Gastrocnemius medialis (tissue), 4 donors: ENCODE results near the gene GCA. TPM values are rescaled to one million over a fixed set of nuclear protein-coding genes. Genes with fewer than 3 reads are reported as not detected.

Experiments
- ATAC-seq, 2 donors: fragments of 150-250 bp; one replicate each; pipeline ENCODE4 v1.9.1; 2016
- DNase-seq, 2 donors: peaks; one replicate each; pipeline ENCODE4 v3.0.0-alpha.2; 2019
- H3K27ac ChIP-seq, 4 donors: fragments of 200-600 bp; sonication (generic); 1 replicate in 1 of 4; 2 replicates in 3 of 4; pipeline ENCODE4 v1.5.1; 2016 to 2018; ENCODE audit warnings: mild to moderate bottlenecking in 2 of 4, moderate library complexity in 1 of 4
- H3K27me3 ChIP-seq, 3 donors: fragments of 200-600 bp; sonication (generic) in 2 of 3; 1 replicate in 1 of 3; 2 replicates in 2 of 3; pipeline versions ENCODE4 v1.5.1 to v1.6.0; 2016 to 2019; ENCODE audit warnings: mild to moderate bottlenecking in 1 of 3, moderate library complexity in 1 of 3
- H3K36me3 ChIP-seq, 2 donors: fragments of 200-600 bp; sonication (generic) in 1 of 2; one replicate each; pipeline ENCODE4 v1.5.1; 2017 to 2018
- H3K4me1 ChIP-seq, 2 donors: fragments of 200-600 bp; sonication (generic) in 1 of 2; one replicate each; pipeline ENCODE4 v1.5.1; 2016 to 2017; ENCODE audit warnings: mild to moderate bottlenecking in 2 of 2
- H3K4me3 ChIP-seq, 4 donors: fragments of 200-600 bp; sonication (generic) in 3 of 4; 1 replicate in 1 of 4; 2 replicates in 3 of 4; pipeline ENCODE4 v1.5.1; 2016 to 2019; ENCODE audit warnings: mild to moderate bottlenecking in 2 of 4
- H3K9me3 ChIP-seq, 3 donors: fragments of 200-600 bp; sonication (generic) in 2 of 3; 1 replicate in 1 of 3; 2 replicates in 2 of 3; pipeline ENCODE4 v1.5.1; 2016 to 2019
- POLR2A ChIP-seq, 2 donors: fragments of 450-650 bp; IDR thresholded peaks; one replicate each; pipeline ENCODE4 v1.6.1; 2017; ENCODE audit warnings: antibody characterized with exemption in 2 of 2, mild to moderate bottlenecking in 2 of 2, moderate library complexity in 2 of 2
- in situ Hi-C, 4 donors: fragments of 200-750 bp; cut with MboI; loops; one replicate each; pipeline versions ENCODE4 v1.15.0 to v1.8.0; 2017; ENCODE audit warnings: low sequenced_read_pairs in 4 of 4
- intact Hi-C: fragments of 100-400 bp; cut with DNase I; formaldehyde crosslinking; loops from one replicate; pipeline ENCODE4 v1.15.1; 2023; ENCODE audit warnings: low total_unique reads
- total RNA-seq, 4 donors: library from RNA; depleted of rRNA; stranded (reverse); fragments of >200 nt; gene quantifications; one replicate each; pipeline versions ENCODE4 v1.1.0 to v1.2.3, GENCODE V29; 2016
- TF ChIP-seq, protein P1 (sequence below), 5 experiments: fragments of 450-650 bp in 3 of 5; fragments of 200-600 bp in 2 of 5; sonication (generic) in 2 of 5; IDR thresholded peaks in 4 of 5; conservative IDR thresholded peaks in 1 of 5; 1 replicate in 4 of 5; 2 replicates in 1 of 5; pipeline ENCODE4 v1.5.1; 2016 to 2019; ENCODE audit warnings: antibody characterized with exemption in 5 of 5, mild to moderate bottlenecking in 3 of 5, moderate library complexity in 3 of 5

Gene GCA
- total RNA-seq, 4 donors from 2014 or later = 3.7 to 12.0 (median 6.2) TPM

- no peak for DNase-seq
- Histone ChIP-seq H3K27ac (no peak overlapping the region), H3K4me3 (no peak overlapping the region), H3K27me3 (no peaks in the 10 kb centered on the region), H3K4me1 (peaks cover 0 to 6% of the 10 kb centered on the region in 2 donors), H3K9me3 (no peaks in the 10 kb centered on the region), H3K36me3 (no peaks in the 10 kb centered on the region)
- no peak for ATAC-seq
- intact Hi-C loops = no loop called here
- no peak for TF ChIP-seq POLR2A (IDR thresholded peaks at IDR 0.05)
- TF ChIP-seq, protein P1, sequence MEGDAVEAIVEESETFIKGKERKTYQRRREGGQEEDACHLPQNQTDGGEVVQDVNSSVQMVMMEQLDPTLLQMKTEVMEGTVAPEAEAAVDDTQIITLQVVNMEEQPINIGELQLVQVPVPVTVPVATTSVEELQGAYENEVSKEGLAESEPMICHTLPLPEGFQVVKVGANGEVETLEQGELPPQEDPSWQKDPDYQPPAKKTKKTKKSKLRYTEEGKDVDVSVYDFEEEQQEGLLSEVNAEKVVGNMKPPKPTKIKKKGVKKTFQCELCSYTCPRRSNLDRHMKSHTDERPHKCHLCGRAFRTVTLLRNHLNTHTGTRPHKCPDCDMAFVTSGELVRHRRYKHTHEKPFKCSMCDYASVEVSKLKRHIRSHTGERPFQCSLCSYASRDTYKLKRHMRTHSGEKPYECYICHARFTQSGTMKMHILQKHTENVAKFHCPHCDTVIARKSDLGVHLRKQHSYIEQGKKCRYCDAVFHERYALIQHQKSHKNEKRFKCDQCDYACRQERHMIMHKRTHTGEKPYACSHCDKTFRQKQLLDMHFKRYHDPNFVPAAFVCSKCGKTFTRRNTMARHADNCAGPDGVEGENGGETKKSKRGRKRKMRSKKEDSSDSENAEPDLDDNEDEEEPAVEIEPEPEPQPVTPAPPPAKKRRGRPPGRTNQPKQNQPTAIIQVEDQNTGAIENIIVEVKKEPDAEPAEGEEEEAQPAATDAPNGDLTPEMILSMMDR (IDR thresholded peaks at IDR 0.05 in 4 of 5, conservative IDR thresholded peaks at IDR 0.05 in 1 of 5) = no peak
- in situ Hi-C loops = no loop called here
Measured at GRCh38 chr2:162369551-162369950, 25.6 kb downstream of the GCA start.

GRCh38 chr2:162370931-162371330 lies 27.0 kb downstream of the GCA start:
- H3K27ac ChIP-seq = no peak overlapping the region
- no peak for ATAC-seq

GRCh38 chr2:162372818-162373217 lies 28.9 kb downstream of the GCA start:
- no peaks in the 10 kb centered on the region for H3K27me3 ChIP-seq
- no peaks in the 10 kb centered on the region for H3K9me3 ChIP-seq
- DNase-seq (no peak), ATAC-seq (no peak)
- TF ChIP-seq, protein P1 (IDR thresholded peaks at IDR 0.05 in 4 of 5, conservative IDR thresholded peaks at IDR 0.05 in 1 of 5) = no peak
- no peak for TF ChIP-seq POLR2A (IDR thresholded peaks at IDR 0.05)
- H3K27ac ChIP-seq = no peak overlapping the region
- in situ Hi-C loops = no loop called here
- H3K4me1 ChIP-seq = peaks cover 0 to 6% of the 10 kb centered on the region in 2 donors
- no peaks in the 10 kb centered on the region for H3K36me3 ChIP-seq
- intact Hi-C loops = no loop called here
- no peak overlapping the region for H3K4me3 ChIP-seq

More at GRCh38 chr2:162370931-162371330, 27.0 kb downstream of the GCA start:
- in situ Hi-C loops = no loop called here
- Histone ChIP-seq H3K27me3 (no peaks in the 10 kb centered on the region), H3K9me3 (no peaks in the 10 kb centered on the region), H3K36me3 (no peaks in the 10 kb centered on the region), H3K4me3 (no peak overlapping the region), H3K4me1 (peaks cover 0 to 6% of the 10 kb centered on the region in 2 donors)
- no peak for DNase-seq
- TF ChIP-seq, protein P1 (IDR thresholded peaks at IDR 0.05 in 4 of 5, conservative IDR thresholded peaks at IDR 0.05 in 1 of 5) = no peak
- no peak for TF ChIP-seq POLR2A (IDR thresholded peaks at IDR 0.05)
- intact Hi-C loops = no loop called here

DNA sequence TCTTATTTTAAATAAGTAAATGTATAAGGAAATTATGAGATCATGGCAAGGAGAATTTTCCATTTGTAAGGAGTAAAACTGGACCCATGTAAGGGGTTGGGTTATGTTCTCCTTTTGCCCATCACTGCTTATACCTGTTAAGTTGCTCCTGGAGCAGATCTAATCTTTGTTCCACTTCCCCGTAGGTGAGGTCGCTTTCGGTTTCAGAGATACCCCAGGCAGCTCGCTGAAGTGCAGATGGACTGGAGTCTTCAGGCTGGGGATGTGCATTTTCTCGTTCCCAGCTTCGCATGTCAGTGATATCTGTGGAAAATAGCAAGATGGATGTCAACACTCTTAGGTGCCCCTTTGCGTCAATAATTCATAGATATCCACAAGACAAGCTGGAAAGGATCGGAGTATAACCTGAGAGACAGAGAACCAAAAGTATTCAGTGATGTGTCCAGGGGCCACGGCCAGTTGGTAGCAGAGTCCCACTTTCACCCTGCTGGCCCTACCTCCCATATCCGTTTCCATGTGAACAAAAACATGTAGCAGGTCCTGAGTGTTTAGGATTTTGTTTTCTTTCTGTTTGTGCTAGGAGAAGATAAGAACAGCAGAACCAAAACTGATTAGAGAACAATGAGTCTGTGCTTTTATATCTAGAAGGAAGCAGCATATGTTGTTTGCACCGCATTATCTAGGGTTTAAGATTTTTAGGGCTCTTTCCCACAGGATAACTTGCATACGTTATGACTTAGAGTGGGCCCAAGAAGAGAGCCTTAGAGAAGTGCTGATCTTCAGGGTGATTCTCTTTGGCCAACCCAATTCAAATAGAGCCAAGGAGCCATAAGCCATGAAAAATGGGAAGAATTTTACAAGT lies 36.0 kb downstream of the GCA start:
- H3K36me3 ChIP-seq = no peaks in the 10 kb centered on the region
- no peak for TF ChIP-seq POLR2A (IDR thresholded peaks at IDR 0.05)
- TF ChIP-seq, protein P1 (IDR thresholded peaks at IDR 0.05 in 4 of 5, conservative IDR thresholded peaks at IDR 0.05 in 1 of 5) = no peak
- ATAC-seq (no peak), DNase-seq (no peak)
- H3K27me3 ChIP-seq = no peaks in the 10 kb centered on the region
- no peaks in the 10 kb centered on the region for H3K4me1 ChIP-seq
- no peaks in the 10 kb centered on the region for H3K9me3 ChIP-seq
- no peak overlapping the region for H3K27ac ChIP-seq
- no peak overlapping the region for H3K4me3 ChIP-seq
- in situ Hi-C loops = no loop called here
- intact Hi-C loops = no loop called here
